NCI-H128 (cell line): ENCODE measurements around the gene SPATA1.
"Not testable (repeated sequence)": the region's sequence is repeated elsewhere in the genome, so short reads cannot be mapped to it uniquely, and the experiment has no call there.

Experiments used
- DNase-seq: peaks from one replicate; lab custom pipeline; 2025; ENCODE audit not compliant: unreplicated experiment; lab: John Stamatoyannopoulos, UW

Gene SPATA1

DNA sequence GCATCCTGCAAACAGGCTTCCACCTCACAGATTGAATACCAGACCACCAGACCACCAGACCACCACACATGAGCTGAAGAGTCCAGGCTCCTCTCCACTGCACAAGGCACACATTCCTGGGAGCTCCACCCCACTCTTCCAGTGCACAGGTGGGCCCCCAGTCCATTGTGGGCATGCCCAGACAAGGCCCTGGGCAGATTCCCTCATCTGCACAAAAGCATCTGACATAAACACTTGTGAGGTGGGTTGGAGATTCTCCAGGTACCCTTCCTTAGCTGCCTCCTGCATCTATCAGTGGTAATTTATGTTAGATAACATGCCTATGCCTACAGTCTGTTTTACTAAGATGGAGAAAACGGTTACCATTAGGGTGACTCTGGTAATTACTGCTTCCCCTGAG lies 79.6 kb downstream of the SPATA1 start:
- DNase-seq, result no peak

GRCh38 chr1:84587099-84587498 lies 80.9 kb downstream of the SPATA1 start:
- no peak for DNase-seq

DNA sequence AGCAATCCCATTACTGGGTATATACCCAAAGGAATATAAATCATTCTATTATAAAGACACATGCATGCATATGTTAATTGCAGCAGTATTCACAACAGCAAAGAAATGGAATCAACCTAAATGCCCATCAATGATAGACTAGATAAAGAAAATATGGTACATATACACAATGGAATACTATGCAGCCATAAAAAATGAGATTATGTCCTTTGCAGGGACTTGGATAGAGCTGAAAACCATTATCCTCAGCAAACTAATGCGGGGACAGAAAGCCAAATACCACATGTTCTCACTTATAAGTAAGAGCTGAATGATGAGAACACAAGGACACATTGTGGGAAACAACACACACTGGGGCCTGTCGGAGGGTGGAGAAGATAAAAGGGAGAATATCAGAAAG lies 88.8 kb downstream of the SPATA1 start:
- not testable (repeated sequence) for DNase-seq

DNA sequence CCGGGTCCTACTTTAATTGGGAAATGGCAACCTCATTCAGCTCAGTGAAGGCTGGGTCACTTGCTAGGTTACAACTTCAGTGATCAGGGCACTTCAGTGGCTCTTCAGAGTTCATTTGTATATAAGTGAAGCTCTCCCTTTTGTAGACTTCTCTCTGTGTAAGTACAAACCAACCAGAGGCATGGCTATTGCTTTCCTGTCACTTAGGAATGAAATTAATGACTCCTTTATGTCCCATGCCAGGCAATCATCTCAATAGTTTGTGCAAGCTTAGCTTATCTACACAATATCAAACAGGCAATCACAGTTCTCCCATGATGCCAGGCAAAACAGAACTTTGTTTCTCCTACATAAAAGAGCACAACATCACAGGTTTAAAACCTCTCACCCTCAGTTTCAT lies 90.8 kb downstream of the SPATA1 start:
- DNase-seq, result no peak

GRCh38 chr1:84598418-84598817 lies 92.2 kb downstream of the SPATA1 start:
- no peak for DNase-seq

- no peak for DNase-seq
Observed at GRCh38 chr1:84598846-84599741, 92.9 kb downstream of the SPATA1 start.

GRCh38 chr1:84600796-84601195 lies 94.6 kb downstream of the SPATA1 start:
- no peak for DNase-seq

- DNase-seq, result no peak
Observed at GRCh38 chr1:84603223-84603622, 97.0 kb downstream of the SPATA1 start.

GRCh38 chr1:84603941-84604830 lies 98.0 kb downstream of the SPATA1 start:
- DNase-seq, result no peak

DNA sequence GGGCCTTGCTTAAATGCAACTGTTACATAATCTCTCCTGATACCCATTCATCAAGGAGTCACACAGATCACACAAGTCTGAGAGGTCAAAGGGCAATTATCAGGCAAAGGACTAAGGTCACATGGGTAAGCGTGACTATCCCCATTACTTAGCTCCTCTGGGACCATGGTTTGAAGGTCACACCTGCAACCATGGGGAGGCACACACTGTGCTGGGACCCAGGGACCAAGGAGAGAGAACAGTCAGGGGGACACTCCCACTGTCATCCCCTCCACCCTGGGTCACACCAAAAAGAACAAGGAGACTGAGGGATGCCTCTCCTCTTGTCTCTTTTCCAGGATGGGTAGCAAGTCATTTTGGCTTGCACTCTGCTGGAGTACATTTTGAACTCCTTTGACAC lies 99.0 kb downstream of the SPATA1 start:
- no peak for DNase-seq

GRCh38 chr1:84606977-84607376 lies 100.8 kb downstream of the SPATA1 start:
- DNase-seq, result no peak

- DNase-seq, result no peak
Observed at GRCh38 chr1:84611091-84611490, 104.9 kb downstream of the SPATA1 start.

GRCh38 chr1:84611796-84612195 lies 105.6 kb downstream of the SPATA1 start:
- no peak for DNase-seq

GRCh38 chr1:84613026-84613425 lies 106.8 kb downstream of the SPATA1 start:
- DNase-seq, result no peak

DNA sequence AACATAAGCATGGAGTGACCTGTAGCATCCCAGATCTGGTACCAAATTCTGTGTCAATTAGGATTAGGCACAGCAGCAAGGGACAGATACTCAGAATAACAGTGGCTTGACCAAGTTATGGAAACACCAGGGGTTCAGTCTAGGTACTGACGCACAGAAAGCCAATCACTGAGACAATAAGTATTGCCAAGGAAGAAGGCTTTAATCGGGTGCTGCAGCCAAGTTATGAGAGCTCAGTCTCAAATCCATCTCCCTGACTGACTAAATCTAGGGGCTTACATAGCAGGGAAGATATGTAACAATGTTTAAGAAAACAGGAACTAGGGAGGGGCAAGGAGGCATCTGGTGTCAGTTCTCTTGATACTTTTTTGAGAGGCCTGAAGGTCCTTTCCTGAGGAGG lies 107.7 kb downstream of the SPATA1 start:
- no peak for DNase-seq

- no peak for DNase-seq
Observed at GRCh38 chr1:84615790-84616189, 109.6 kb downstream of the SPATA1 start.
